A549 (cell line): Measurements from ENCODE around the gene UBAC2. TPM values are rescaled to one million over a fixed set of nuclear protein-coding genes. Genes with fewer than 3 reads are reported as not detected.

Experiments
- ATAC-seq, 2 experiments: fragments of 200-7000 bp in 1 of 2; fragments of >200 bp in 1 of 2; cut with Nextera tagmentation in 1 of 2; cut with Tn5 transposase in 1 of 2; 3 replicates each; pipeline versions ENCODE4 v1.8.0 to v1.9.1; 2018 to 2020; ENCODE audit warnings: mild to moderate bottlenecking in 1 of 2, moderate library complexity in 1 of 2
- CTCF ChIA-PET: fragments of 300-600 bp; sonication (Branson Sonifier 250); formaldehyde crosslinking; extraction: SDS; loops from one replicate; lab custom pipeline; 2021; ENCODE audit warnings: antibody characterized with exemption, inconsistent platforms; lab: Yijun Ruan, JAX
- POLR2A ChIA-PET: fragments of 350-600 bp; formaldehyde crosslinking; extraction: SDS; loops from one replicate; lab custom pipeline; 2021; ENCODE audit warnings: antibody characterized with exemption, inconsistent platforms; lab: Yijun Ruan, JAX
- DNase-seq, 2 experiments: peaks; one replicate each; pipeline versions ENCODE4 v3.0.0 to v3.0.0-alpha.2; 2011 to 2016; ENCODE audit warnings: low read depth in 1 of 2, low spot score in 1 of 2
- FAIRE-seq: peaks from 2 replicates; lab custom pipeline; 2011; peaks lifted over from hg19 to GRCh38; lab: Jason Lieb, UNC
- H3K27ac ChIP-seq, 2 experiments: fragments of >200 bp; sonication (Bioruptor Twin); formaldehyde crosslinking; 3 replicates each; pipeline ENCODE4 v1.5.1; 2016 to 2017
- H3K4me1 ChIP-seq: fragments of >200 bp; sonication (Bioruptor Twin); formaldehyde crosslinking; 3 replicates; pipeline ENCODE4 v1.6.1; 2016
- H3K4me2 ChIP-seq: fragments of >200 bp; sonication (Bioruptor Twin); formaldehyde crosslinking; 3 replicates; pipeline ENCODE4 v1.6.1; 2016
- H3K4me3 ChIP-seq: fragments of >200 bp; sonication (Bioruptor Twin); formaldehyde crosslinking; 3 replicates; pipeline ENCODE4 v1.5.1; 2016
- H3K9me3 ChIP-seq: fragments of >200 bp; sonication (Bioruptor Twin); formaldehyde crosslinking; 3 replicates; pipeline ENCODE4 v1.6.1; 2016
- ATOH8 ChIP-seq: fragments of 250-450 bp; sonication (Bioruptor Pico); IDR thresholded peaks from 2 replicates; pipeline ENCODE4 v1.5.0; 2020; ENCODE audit warnings: low read depth, mild to moderate bottlenecking, moderate library complexity
- BCL3 ChIP-seq: fragments of >200 bp; sonication (Bioruptor Twin); formaldehyde crosslinking; IDR thresholded peaks from 3 replicates; pipeline ENCODE4 v1.6.1; 2016
- BHLHE40 ChIP-seq: IDR thresholded peaks from 2 replicates; pipeline ENCODE4 v1.6.1; 2012; ENCODE audit warnings: low read depth, low read length, inconsistent platforms
- CBX8 ChIP-seq: fragments of 200-600 bp; sonication (generic); IDR thresholded peaks from 2 replicates; pipeline ENCODE4 v1.6.1; 2016
- CEBPB ChIP-seq, 2 experiments: fragments of >200 bp in 1 of 2; sonication (Bioruptor Twin) in 1 of 2; formaldehyde crosslinking in 1 of 2; IDR thresholded peaks; 2 replicates each; pipeline ENCODE4 v1.6.1; 2012 to 2016
- CHD2 ChIP-seq: fragments of 150-350 bp; IDR thresholded peaks from 2 replicates; pipeline ENCODE4 v1.6.1; 2014; ENCODE audit warnings: low read length; ENCODE audit not compliant: partially characterized antibody
- E2F6 ChIP-seq: IDR thresholded peaks from 2 replicates; pipeline ENCODE4 v1.6.1; 2012; ENCODE audit warnings: low read depth, borderline replicate concordance
- EHMT2 ChIP-seq: fragments of 200-600 bp; sonication (generic); IDR thresholded peaks from 2 replicates; pipeline ENCODE4 v1.6.1; 2016; ENCODE audit warnings: antibody characterized with exemption, low read depth, mild to moderate bottlenecking, moderate library complexity
- ELK1 ChIP-seq: fragments of 150-350 bp; IDR thresholded peaks from 2 replicates; pipeline ENCODE4 v1.6.1; 2014; ENCODE audit warnings: low read depth, mild to moderate bottlenecking, low read length
- FOSL2 ChIP-seq, 2 experiments: fragments of 450-650 bp in 1 of 2; fragments of >200 bp in 1 of 2; sonication (Bioruptor Twin) in 1 of 2; formaldehyde crosslinking; IDR thresholded peaks; 2 replicates each; pipeline versions ENCODE4 v1.5.0 to v1.6.1; 2016 to 2020; ENCODE audit warnings: mild to moderate bottlenecking in 1 of 2, moderate library complexity in 1 of 2
- GATA3 ChIP-seq: IDR thresholded peaks from 2 replicates; pipeline ENCODE4 v1.6.1; 2012; ENCODE audit warnings: borderline replicate concordance
- HDAC2 ChIP-seq: fragments of 200-600 bp; sonication (generic); IDR thresholded peaks from 2 replicates; pipeline ENCODE4 v1.6.1; 2016
- HOXB13 ChIP-seq: fragments of 250-450 bp; sonication (Bioruptor Pico); IDR thresholded peaks from 2 replicates; pipeline ENCODE4 v1.5.0; 2020; ENCODE audit warnings: low read depth, mild to moderate bottlenecking, moderate library complexity
- HOXB5 ChIP-seq: fragments of 250-450 bp; sonication (Bioruptor Pico); IDR thresholded peaks from 2 replicates; pipeline ENCODE4 v1.5.0; 2020; ENCODE audit warnings: mild to moderate bottlenecking, moderate library complexity
- KDM1A ChIP-seq: fragments of 200-600 bp; sonication (generic); IDR thresholded peaks from 2 replicates; pipeline ENCODE4 v1.6.1; 2016; ENCODE audit warnings: low read depth, mild to moderate bottlenecking
- MAFK ChIP-seq: fragments of 450-650 bp; IDR thresholded peaks from 2 replicates; pipeline ENCODE4 v1.6.1; 2014; ENCODE audit not compliant: partially characterized antibody
- MAX ChIP-seq: IDR thresholded peaks from 2 replicates; pipeline ENCODE4 v1.6.1; 2012
- MAZ ChIP-seq: fragments of 150-350 bp; IDR thresholded peaks from 2 replicates; pipeline ENCODE4 v1.6.1; 2014; ENCODE audit warnings: antibody characterized with exemption, low read depth, low read length, borderline replicate concordance
- NFE2L2 ChIP-seq: fragments of 150-350 bp; conservative IDR thresholded peaks from 2 replicates; pipeline ENCODE4 v1.6.1; 2014; ENCODE audit warnings: low read length
- POLR2AphosphoS2 ChIP-seq: conservative IDR thresholded peaks from 2 replicates; pipeline ENCODE4 v1.6.1; 2012; ENCODE audit warnings: low read length, improper control_type of control experiment, inconsistent platforms
- RNF2 ChIP-seq: fragments of 200-600 bp; sonication (generic); IDR thresholded peaks from 2 replicates; pipeline ENCODE4 v1.6.1; 2016; ENCODE audit warnings: low read depth, mild to moderate bottlenecking, antibody characterized with exemption, moderate library complexity, borderline replicate concordance
- SREBF2 ChIP-seq: fragments of 450-650 bp; IDR thresholded peaks from 2 replicates; pipeline ENCODE4 v1.6.1; 2014; ENCODE audit warnings: mild to moderate bottlenecking, moderate library complexity
- TFCP2L1 ChIP-seq: fragments of 250-450 bp; sonication (Bioruptor Pico); IDR thresholded peaks from 2 replicates; pipeline ENCODE4 v1.5.0; 2021; ENCODE audit warnings: mild to moderate bottlenecking
- USF2 ChIP-seq: fragments of 450-650 bp; IDR thresholded peaks from 2 replicates; pipeline ENCODE4 v1.6.1; 2014; ENCODE audit warnings: antibody characterized with exemption
- WGBS: methylation state at CpG from one replicate; pipeline ENCODE4 v1.1.6; 2017; ENCODE audit errors: missing lambda C conversion rate; 5-methylcytosine and 5-hydroxymethylcytosine counted together
- polyA plus RNA-seq, 4 experiments: library from polyadenylated mRNA; depleted of rRNA in 3 of 4; stranded (reverse); fragments of >200 nt; fragmentation: RNase III in 1 of 4; extraction: RNeasy Plus Mini Kit Qiagen cat#74134 plus additional on column Dnase treatment in 1 of 4; gene quantifications; 2 replicates in 3 of 4; 3 replicates in 1 of 4; pipeline ENCODE4 v1.2.3, GENCODE V29; 2011 to 2017

Gene UBAC2
- polyA plus RNA-seq, 2 of the 4 experiments (the other 2 are of a cell fraction), result 61.6 to 103 TPM

- CTCF ChIA-PET, result interaction anchor here (0.7 to 2.4 kb wide), 2 partner anchors 15 to 25 kb away, joined by 3 to 10 read pairs; no protein-coding TSS in a partner anchor
- Histone ChIP-seq H3K4me2 (peak overlapping the region; percentile 69), H3K27ac (peak overlapping the region; percentile 79 to 89), H3K4me1 (peaks cover 40% of the 10 kb centered on the region), H3K9me3 (no peaks in the 10 kb centered on the region), H3K4me3 (no peak overlapping the region)
- peak; percentile 50 to 70 for DNase-seq
- 75% methylated on average over 4 of the region's 4 CpGs for WGBS
- ATAC-seq, result peak; percentile 87 to 91
- TF ChIP-seq CBX8 (no peak), MAFK (peak; percentile 24), GATA3 (no peak), FOSL2 (IDR thresholded peaks at IDR 0.05) (peak; percentile 46), FOSL2 (CRISPR knock-in tag; IDR thresholded peaks at IDR 0.05) (peak; percentile 76), MAX (peak; percentile 69), USF2 (peak; percentile 43; the same call in 1 of the 2 replicates), HOXB13 (no peak)
- no peak for FAIRE-seq
- POLR2A ChIA-PET, result interaction anchor here (0.7 kb wide), 1 partner anchor 95 kb away, joined by 3 read pairs; no protein-coding TSS in a partner anchor
Measured at GRCh38 chr13:99151516-99151915, 49.1 kb upstream of the UBAC2 start.

- TF ChIP-seq CHD2 (no peak), SREBF2 (no peak), BCL3 (no peak), KDM1A (no peak), ELK1 (no peak), E2F6 (no peak), TFCP2L1 (CRISPR knock-in tag) (no peak), BHLHE40 (no peak), EHMT2 (no peak), POLR2AphosphoS2 (no peak), HDAC2 (no peak), CEBPB (IDR thresholded peaks at IDR 0.05) (no peak), RNF2 (no peak), NFE2L2 (no peak), MAZ (no peak), HOXB13 (no peak), HOXB5 (CRISPR knock-in tag) (no peak), ATOH8 (CRISPR knock-in tag) (no peak)
- POLR2A ChIA-PET, result no interaction called here
- Histone ChIP-seq H3K4me1 (peaks cover 40% of the 10 kb centered on the region), H3K9me3 (no peaks in the 10 kb centered on the region), H3K27ac (peak overlapping the region; percentile 79 to 89), H3K4me2 (peak overlapping the region; percentile 25; the same call in 2 of the 3 replicates), H3K4me3 (no peak overlapping the region)
- ATAC-seq (no peak), DNase-seq (peak in 1 of 2 experiments; percentile 3), FAIRE-seq (no peak)
- CTCF ChIA-PET, result no interaction called here
- WGBS, result 83% methylated on average over 1 of the region's 1 CpG
Measured at GRCh38 chr13:99153219-99153618, 47.4 kb upstream of the UBAC2 start.
